T1000 (cell line): ENCODE results near the gene UBE3A.
"Not testable (repeated sequence)": the region's sequence is repeated elsewhere in the genome, so short reads cannot be mapped to it uniquely, and the experiment has no call there.

Experiments
- DNase-seq: peaks from one replicate; lab custom pipeline; 2025; ENCODE audit warnings: mixed read lengths; lab: John Stamatoyannopoulos, UW

UBE3A gene

GRCh38 chr15:25438601-25439368, at the start of gene UBE3A:
UBE3A (minus strand) TSS chr15:25439024; CDS start chr15:25409107, 29,917 bp downstream.
- peak; percentile 91 for DNase-seq

GRCh38 chr15:25487226-25487884, 48.5 kb upstream of the UBE3A start:
- no peak for DNase-seq

GRCh38 chr15:25486051-25486450, 47.2 kb upstream of the UBE3A start:
- no peak for DNase-seq

- no peak for DNase-seq
Measured at GRCh38 chr15:25481208-25481859, 42.5 kb upstream of the UBE3A start.

- no peak for DNase-seq
Measured at GRCh38 chr15:25478313-25478712, 39.5 kb upstream of the UBE3A start.

GRCh38 chr15:25477816-25478215, 39.0 kb upstream of the UBE3A start:
- no peak for DNase-seq

GRCh38 chr15:25474251-25474650, 35.4 kb upstream of the UBE3A start:
- no peak for DNase-seq

GRCh38 chr15:25470230-25470629, 31.4 kb upstream of the UBE3A start:
- DNase-seq = no peak

GRCh38 chr15:25469377-25469776, 30.6 kb upstream of the UBE3A start:
- no peak for DNase-seq

- no peak for DNase-seq
Measured at GRCh38 chr15:25468611-25469010, 29.8 kb upstream of the UBE3A start.

GRCh38 chr15:25465835-25466234, 27.0 kb upstream of the UBE3A start:
- DNase-seq = no peak

GRCh38 chr15:25464784-25465183, 26.0 kb upstream of the UBE3A start:
- DNase-seq = no peak

- DNase-seq = no peak
Measured at GRCh38 chr15:25464383-25464782, 25.6 kb upstream of the UBE3A start.

GRCh38 chr15:25456196-25456595, 17.4 kb upstream of the UBE3A start:
- DNase-seq = no peak

- no peak for DNase-seq
Measured at GRCh38 chr15:25455226-25455625, 16.4 kb upstream of the UBE3A start.

GRCh38 chr15:25454771-25455170, 15.9 kb upstream of the UBE3A start:
- no peak for DNase-seq

- not testable (repeated sequence) for DNase-seq
Measured at GRCh38 chr15:25453246-25453645, 14.4 kb upstream of the UBE3A start.

- no peak for DNase-seq
Measured at GRCh38 chr15:25451501-25451900, 12.7 kb upstream of the UBE3A start.

- DNase-seq = no peak
Measured at GRCh38 chr15:25450163-25450562, 11.3 kb upstream of the UBE3A start.

- no peak for DNase-seq
Measured at GRCh38 chr15:25446076-25446475, 7.3 kb upstream of the UBE3A start.

GRCh38 chr15:25445412-25445811, 6.6 kb upstream of the UBE3A start:
- no peak for DNase-seq

GRCh38 chr15:25441111-25441510, 2.3 kb upstream of the UBE3A start:
- DNase-seq = no peak

- DNase-seq = no peak
Measured at GRCh38 chr15:25439369-25439836, 579 bp upstream of the UBE3A start.
